BJ (cell line): ENCODE measurements around the gene DLX2. TPM values are rescaled to one million over a fixed set of nuclear protein-coding genes. Genes with fewer than 3 reads are reported as not detected.
A peak's percentile ranks its signal among the peaks of the same experiment; 100 is the strongest.

Experiments used
- CTCF ChIA-PET: fragments of 350-600 bp; formaldehyde crosslinking; extraction: SDS; loops from one replicate; lab custom pipeline; 2021; ENCODE audit warnings: antibody characterized with exemption, inconsistent platforms; lab: Yijun Ruan, JAX
- POLR2A ChIA-PET: fragments of 300-600 bp; sonication (Branson Sonifier 250); formaldehyde crosslinking; extraction: SDS; loops from one replicate; lab custom pipeline; 2021; ENCODE audit warnings: antibody characterized with exemption; lab: Charles Lee
- DNase-seq: peaks from one replicate; pipeline ENCODE4 v3.0.0-alpha.2; 2011; ENCODE audit warnings: low read depth
- H3K27me3 ChIP-seq: 2 replicates; pipeline ENCODE4 v1.6.0; 2011; ENCODE audit warnings: low read length; ENCODE audit not compliant: control insufficient read depth, insufficient read depth
- H3K36me3 ChIP-seq: 2 replicates; pipeline ENCODE4 v1.5.1; 2011; ENCODE audit warnings: low read length; ENCODE audit not compliant: control insufficient read depth, insufficient read depth
- H3K4me3 ChIP-seq: 2 replicates; pipeline ENCODE4 v1.5.1; 2011; ENCODE audit warnings: low read depth, mild to moderate bottlenecking, control low read depth, low read length
- CTCF ChIP-seq: IDR thresholded peaks from 2 replicates; pipeline ENCODE4 v1.5.1; 2011; ENCODE audit warnings: low read depth, mild to moderate bottlenecking, control low read depth, inconsistent platforms, low read length, moderate library complexity; ENCODE audit not compliant: insufficient read depth
- polyA plus RNA-seq: library from polyadenylated mRNA; depleted of rRNA; stranded (reverse); fragments of >200 nt; gene quantifications from 2 replicates; pipeline ENCODE4 v1.2.3, GENCODE V29; 2011

Gene DLX2
- polyA plus RNA-seq, 1 experiment: 0.20 TPM

- CTCF ChIA-PET: interaction anchor here (0.9 to 2.5 kb wide), 11 partner anchors 11 to 528 kb away, joined by 3 to 11 read pairs (median 4); partner anchors contain the start of gene DLX1
- H3K36me3 ChIP-seq: no peaks in the 10 kb centered on the region
- POLR2A ChIA-PET: interaction anchor here (0.6 kb wide), 1 partner anchor 17 kb away, joined by 5 read pairs; the partner anchor contains the start of gene DLX1
- peak overlapping the region; percentile 49 for H3K4me3 ChIP-seq
- no peak for TF ChIP-seq CTCF
- no peak for DNase-seq
- no peaks in the 10 kb centered on the region for H3K27me3 ChIP-seq
Measured at GRCh38 chr2:172101821-172102390, 794 bp downstream of the DLX2 start.

GRCh38 chr2:172100935-172101820 lies 1.5 kb downstream of the DLX2 start:
- Histone ChIP-seq H3K27me3 (no peaks in the 10 kb centered on the region), H3K4me3 (peak overlapping the region; percentile 49), H3K36me3 (no peaks in the 10 kb centered on the region)
- DNase-seq: no peak
- POLR2A ChIA-PET: no interaction called here
- CTCF ChIA-PET: interaction anchor here (1.1 to 2.5 kb wide), 7 partner anchors 12 to 398 kb away, joined by 3 to 11 read pairs (median 4); no protein-coding TSS in a partner anchor
- 0 out of 2 replicates have a peak, but pooled peaks have one; percentile 5 for TF ChIP-seq CTCF

- ChIA-PET CTCF (interaction anchor here (0.7 to 2.2 kb wide), 3 partner anchors 274 to 397 kb away, joined by 3 to 7 read pairs (median 4); no protein-coding TSS in a partner anchor), POLR2A (no interaction called here)
- H3K27me3 ChIP-seq: no peaks in the 10 kb centered on the region
- DNase-seq: no peak
- peak overlapping the region; percentile 22 for H3K4me3 ChIP-seq
- TF ChIP-seq CTCF: no peak
- H3K36me3 ChIP-seq: no peaks in the 10 kb centered on the region
Measured at GRCh38 chr2:172100080-172100934, 2.4 kb downstream of the DLX2 start.

- Histone ChIP-seq H3K36me3 (no peaks in the 10 kb centered on the region), H3K4me3 (peak overlapping the region; percentile 42), H3K27me3 (0 out of 2 replicates have a peak, but pooled peaks cover under 1% of the 10 kb centered on the region)
- DNase-seq: no peak
- ChIA-PET POLR2A (no interaction called here), CTCF (interaction anchor here (0.7 to 2.2 kb wide), 3 partner anchors 28 to 288 kb away, joined by 3 to 7 read pairs (median 3); no protein-coding TSS in a partner anchor)
- no peak for TF ChIP-seq CTCF
Measured at GRCh38 chr2:172099472-172100079, 3.1 kb downstream of the DLX2 start.
